Upper lobe of left lung (tissue), 6 donors: ENCODE data around the gene CDKN3. TPM values are rescaled to one million over a fixed set of nuclear protein-coding genes. Genes with fewer than 3 reads are reported as not detected.
"Not testable (repeated sequence)": the region's sequence is repeated elsewhere in the genome, so short reads cannot be mapped to it uniquely, and the experiment has no call there.

ENCODE experiments used
- ATAC-seq, 2 donors: fragments of 200-7000 bp; cut with Tn5 transposase; one replicate each; pipeline ENCODE4 v1.9.1; 2022; ENCODE audit warnings: mild to moderate bottlenecking in 2 of 2, moderate library complexity in 2 of 2; ENCODE audit not compliant: low FRiP score in 2 of 2
- DNase-seq, 2 donors: peaks; one replicate each; pipeline ENCODE4 v3.0.0-alpha.2; 2019 to 2020
- H3K27ac ChIP-seq, 4 donors: fragments of 200-600 bp; sonication (generic); one replicate each; pipeline ENCODE4 v1.5.1; 2016 to 2019
- H3K27me3 ChIP-seq, 4 donors: fragments of 200-600 bp; sonication (generic); one replicate each; pipeline ENCODE4 v1.5.1; 2017 to 2019
- H3K36me3 ChIP-seq, 4 donors: fragments of 200-600 bp; sonication (generic); one replicate each; pipeline ENCODE4 v1.5.1; 2016 to 2019
- H3K4me1 ChIP-seq, 4 donors: fragments of 200-600 bp; sonication (generic); one replicate each; pipeline ENCODE4 v1.5.1; 2018 to 2019
- H3K4me3 ChIP-seq, 4 donors: fragments of 200-600 bp; sonication (generic); one replicate each; pipeline ENCODE4 v1.5.1; 2017 to 2019; ENCODE audit warnings: mild to moderate bottlenecking in 2 of 4, moderate library complexity in 1 of 4
- H3K9me3 ChIP-seq, 4 donors: fragments of 200-600 bp; sonication (generic); one replicate each; pipeline ENCODE4 v1.5.1; 2018 to 2019
- EP300 ChIP-seq, 4 donors: sonication (generic); formaldehyde crosslinking; IDR thresholded peaks; one replicate each; pipeline ENCODE4 v1.5.1; 2017; ENCODE audit warnings: antibody characterized with exemption in 4 of 4, control low read depth in 2 of 4
- POLR2A ChIP-seq, 4 donors: fragments of 450-650 bp; IDR thresholded peaks; one replicate each; pipeline ENCODE4 v1.5.1; 2016 to 2017; ENCODE audit warnings: antibody characterized with exemption in 4 of 4, mild to moderate bottlenecking in 2 of 4
- POLR2AphosphoS5 ChIP-seq, 2 donors: sonication (generic); formaldehyde crosslinking; IDR thresholded peaks; one replicate each; pipeline ENCODE4 v1.5.1; 2017; ENCODE audit warnings: antibody characterized with exemption in 2 of 2
- WGBS, 2 donors: methylation state at CpG; one replicate each; pipeline ENCODE4 v1.1.5; 2017 to 2018; 5-methylcytosine and 5-hydroxymethylcytosine counted together
- total RNA-seq, 6 donors: library from RNA; depleted of rRNA in 4 of 6; stranded (reverse); fragments of >200 nt in 4 of 6; gene quantifications; one replicate each; pipeline versions ENCODE4 v1.1.0 to v1.2.1, GENCODE V29; 2016 to 2021
- TF ChIP-seq, protein P1 (sequence below), 6 experiments: fragments of 450-650 bp in 4 of 6; fragments of 200-600 bp in 2 of 6; sonication (generic) in 2 of 6; IDR thresholded peaks; one replicate each; pipeline ENCODE4 v1.5.1; 2016 to 2019; ENCODE audit warnings: antibody characterized with exemption in 6 of 6
- donor health status: DM: no; HTN: no; CAD: no; lungs with moderate emphysema.
- donor health status: DM: no; HTN: yes; CAD: no; lungs with severe emphysema.

Gene CDKN3
- total RNA-seq, 6 donors from 2014 or later = 1.7 to 3.6 (median 3.1) TPM; not detected in 2

DNA sequence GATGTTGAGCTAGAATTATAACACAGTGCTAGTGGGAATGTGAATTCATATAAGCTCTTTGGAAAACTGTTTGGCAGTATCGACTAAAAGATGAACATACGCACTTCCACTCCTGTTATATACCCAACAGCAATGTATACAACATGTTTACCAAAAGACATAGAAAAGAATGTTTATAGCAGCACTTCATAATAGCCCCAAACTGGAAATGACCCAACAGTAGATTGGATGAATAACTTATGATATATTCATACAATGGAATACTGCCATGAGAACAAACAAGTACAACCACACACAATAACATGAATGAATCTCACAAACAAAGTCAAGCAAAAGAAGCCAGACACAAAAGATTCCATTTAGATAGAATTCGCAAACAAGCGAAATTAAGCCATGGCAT lies 28.5 kb upstream of the CDKN3 start:
- Histone ChIP-seq H3K4me3 (no peak overlapping the region), H3K4me1 (peaks cover 10 to 34% (median 12%) of the 10 kb centered on the region in 4 donors), H3K27me3 (no peaks in the 10 kb centered on the region), H3K27ac (no peak overlapping the region), H3K36me3 (no peaks in the 10 kb centered on the region), H3K9me3 (no peaks in the 10 kb centered on the region)
- no peak for TF ChIP-seq POLR2A (IDR thresholded peaks at IDR 0.05)
- TF ChIP-seq, protein P1, sequence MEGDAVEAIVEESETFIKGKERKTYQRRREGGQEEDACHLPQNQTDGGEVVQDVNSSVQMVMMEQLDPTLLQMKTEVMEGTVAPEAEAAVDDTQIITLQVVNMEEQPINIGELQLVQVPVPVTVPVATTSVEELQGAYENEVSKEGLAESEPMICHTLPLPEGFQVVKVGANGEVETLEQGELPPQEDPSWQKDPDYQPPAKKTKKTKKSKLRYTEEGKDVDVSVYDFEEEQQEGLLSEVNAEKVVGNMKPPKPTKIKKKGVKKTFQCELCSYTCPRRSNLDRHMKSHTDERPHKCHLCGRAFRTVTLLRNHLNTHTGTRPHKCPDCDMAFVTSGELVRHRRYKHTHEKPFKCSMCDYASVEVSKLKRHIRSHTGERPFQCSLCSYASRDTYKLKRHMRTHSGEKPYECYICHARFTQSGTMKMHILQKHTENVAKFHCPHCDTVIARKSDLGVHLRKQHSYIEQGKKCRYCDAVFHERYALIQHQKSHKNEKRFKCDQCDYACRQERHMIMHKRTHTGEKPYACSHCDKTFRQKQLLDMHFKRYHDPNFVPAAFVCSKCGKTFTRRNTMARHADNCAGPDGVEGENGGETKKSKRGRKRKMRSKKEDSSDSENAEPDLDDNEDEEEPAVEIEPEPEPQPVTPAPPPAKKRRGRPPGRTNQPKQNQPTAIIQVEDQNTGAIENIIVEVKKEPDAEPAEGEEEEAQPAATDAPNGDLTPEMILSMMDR (IDR thresholded peaks at IDR 0.05) = no peak
- no peak for TF ChIP-seq EP300 (IDR thresholded peaks at IDR 0.05)
- TF ChIP-seq POLR2AphosphoS5 (IDR thresholded peaks at IDR 0.05) = no peak
- DNase-seq (no peak), ATAC-seq (no peak)
- WGBS, 2 donors = 62 to 92% methylated on average over 4 of the region's 4 CpGs

DNA sequence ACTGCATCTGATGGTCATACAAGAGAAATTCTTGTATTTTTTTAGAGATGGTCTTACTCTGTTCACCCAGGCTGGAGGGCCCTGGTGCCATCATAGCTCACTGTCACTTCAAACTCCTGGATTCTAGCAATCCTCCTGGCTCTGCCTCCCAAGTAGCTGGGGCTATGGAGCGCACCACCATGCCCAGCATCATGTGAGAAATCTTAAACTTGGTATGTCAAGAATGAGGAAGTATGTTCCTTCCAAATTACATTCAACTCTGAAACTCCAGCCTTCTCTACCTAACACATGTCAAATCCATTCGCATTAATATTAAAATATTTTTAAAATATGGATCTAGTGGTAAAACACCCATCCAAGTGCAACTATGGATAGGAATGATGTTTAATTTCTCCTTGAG lies 27.5 kb upstream of the CDKN3 start:
- no peak for ATAC-seq
- no peak for DNase-seq
- TF ChIP-seq EP300 (IDR thresholded peaks at IDR 0.05) (no peak), POLR2AphosphoS5 (IDR thresholded peaks at IDR 0.05) (no peak)
- no peaks in the 10 kb centered on the region for H3K9me3 ChIP-seq
- H3K36me3 ChIP-seq = no peaks in the 10 kb centered on the region
- 83 to 84% methylated on average over 2 of the region's 2 CpGs for WGBS, 2 donors
- no peaks in the 10 kb centered on the region for H3K27me3 ChIP-seq
- H3K27ac ChIP-seq = no peak overlapping the region
- H3K4me3 ChIP-seq = no peak overlapping the region
- peaks cover 9 to 27% (median 12%) of the 10 kb centered on the region in 4 donors for H3K4me1 ChIP-seq

DNA sequence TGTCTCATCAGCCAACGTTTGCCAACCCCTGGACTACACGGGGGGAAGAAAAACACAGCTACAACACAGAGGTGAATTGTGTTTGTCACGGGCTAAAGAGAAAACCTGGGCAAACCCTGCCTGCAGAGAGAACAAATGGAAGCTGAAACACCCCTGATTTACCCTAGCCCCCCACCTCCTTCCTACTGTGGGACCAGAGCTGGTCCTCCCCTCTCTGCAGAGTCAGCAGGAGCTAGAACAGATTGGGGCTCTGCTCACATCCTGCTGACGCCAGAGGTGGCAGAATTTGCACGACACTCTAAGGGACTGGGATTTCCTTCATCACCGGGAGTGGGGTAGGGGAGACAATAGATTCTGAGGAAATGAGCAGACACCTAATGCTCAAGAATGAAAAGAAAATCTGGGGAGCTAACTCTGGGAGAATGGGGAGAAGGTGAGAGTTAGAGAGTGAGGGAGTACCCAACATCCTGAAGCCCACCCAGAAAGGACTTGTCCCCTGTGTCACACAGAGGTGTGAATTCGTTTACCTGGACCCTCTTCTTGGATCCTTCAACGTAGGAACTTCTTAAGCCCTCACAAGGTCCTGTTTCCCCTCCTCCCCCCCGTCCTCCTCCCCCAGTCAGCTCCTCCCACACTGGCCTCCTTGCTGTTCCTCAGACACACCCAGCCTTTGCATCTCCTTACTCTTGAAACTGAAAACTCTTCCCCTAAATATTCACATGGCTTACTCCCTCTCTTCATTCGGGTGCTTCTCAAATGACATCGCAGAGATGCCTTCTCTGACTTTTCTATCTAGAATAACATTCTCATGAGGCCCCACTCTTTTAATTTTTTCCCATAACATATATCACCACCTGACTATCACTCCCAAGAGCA lies 26.2 kb upstream of the CDKN3 start:
- peaks cover 5 to 18% (median 8%) of the 10 kb centered on the region in 4 donors for H3K4me1 ChIP-seq
- no peaks in the 10 kb centered on the region for H3K36me3 ChIP-seq
- no peak for ATAC-seq
- H3K9me3 ChIP-seq = no peaks in the 10 kb centered on the region
- no peaks in the 10 kb centered on the region for H3K27me3 ChIP-seq
- no peak overlapping the region for H3K27ac ChIP-seq
- WGBS, 2 donors = 69 to 75% methylated on average over 11 of the region's 11 CpGs
- DNase-seq = no peak
- TF ChIP-seq EP300 (IDR thresholded peaks at IDR 0.05) (no peak), POLR2AphosphoS5 (IDR thresholded peaks at IDR 0.05) (no peak), POLR2A (IDR thresholded peaks at IDR 0.05) (no peak)
- TF ChIP-seq, protein P1 (IDR thresholded peaks at IDR 0.05) = no peak
- H3K4me3 ChIP-seq = no peak overlapping the region

DNA sequence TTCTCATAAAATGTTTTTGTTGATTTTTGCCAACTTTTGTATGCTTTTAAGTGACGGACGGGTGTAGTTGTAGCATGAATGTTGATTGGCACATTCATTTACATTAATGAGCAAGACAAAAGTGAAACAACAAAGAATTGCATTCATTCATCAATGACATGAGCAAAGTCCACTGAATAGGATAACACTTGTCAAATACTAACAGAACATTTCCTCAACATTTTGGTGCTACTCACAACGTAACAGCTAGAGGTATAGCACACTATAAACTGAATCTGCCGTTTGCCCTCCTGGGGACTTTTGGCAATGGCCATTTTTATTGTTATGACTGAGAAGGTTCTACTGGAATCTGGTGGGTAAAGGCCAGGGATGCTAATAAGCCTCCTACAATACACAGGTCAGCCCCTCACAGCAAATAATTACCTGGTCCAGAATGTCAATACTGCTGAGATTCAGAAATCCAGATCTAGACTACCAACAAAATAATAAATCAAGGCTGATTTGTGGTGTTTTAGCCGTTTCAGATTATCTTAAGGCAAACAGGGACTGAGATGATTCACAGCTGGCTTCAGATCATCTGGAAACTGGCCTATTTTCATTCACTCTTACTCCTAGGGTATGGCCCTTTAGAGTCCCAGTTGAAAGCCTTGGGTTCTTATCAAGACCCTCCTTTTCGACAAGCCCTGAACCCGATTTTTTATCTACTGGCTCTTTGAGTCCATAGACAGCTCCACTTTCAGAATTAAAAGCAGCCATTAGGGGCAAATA lies 22.5 kb upstream of the CDKN3 start:
- no peaks in the 10 kb centered on the region for H3K36me3 ChIP-seq
- ATAC-seq = peak in 1 of 2 donors; percentile 51
- no peak for DNase-seq
- H3K27me3 ChIP-seq = no peaks in the 10 kb centered on the region
- TF ChIP-seq POLR2A (IDR thresholded peaks at IDR 0.05) = no peak
- TF ChIP-seq, protein P1 (IDR thresholded peaks at IDR 0.05) = no peak
- no peak for TF ChIP-seq EP300 (IDR thresholded peaks at IDR 0.05)
- TF ChIP-seq POLR2AphosphoS5 (IDR thresholded peaks at IDR 0.05) = no peak
- 64 to 79% methylated on average over 7 of the region's 7 CpGs for WGBS, 2 donors
- no peaks in the 10 kb centered on the region for H3K4me1 ChIP-seq
- no peaks in the 10 kb centered on the region for H3K9me3 ChIP-seq
- H3K27ac ChIP-seq = no peak overlapping the region
- H3K4me3 ChIP-seq = no peak overlapping the region

DNA sequence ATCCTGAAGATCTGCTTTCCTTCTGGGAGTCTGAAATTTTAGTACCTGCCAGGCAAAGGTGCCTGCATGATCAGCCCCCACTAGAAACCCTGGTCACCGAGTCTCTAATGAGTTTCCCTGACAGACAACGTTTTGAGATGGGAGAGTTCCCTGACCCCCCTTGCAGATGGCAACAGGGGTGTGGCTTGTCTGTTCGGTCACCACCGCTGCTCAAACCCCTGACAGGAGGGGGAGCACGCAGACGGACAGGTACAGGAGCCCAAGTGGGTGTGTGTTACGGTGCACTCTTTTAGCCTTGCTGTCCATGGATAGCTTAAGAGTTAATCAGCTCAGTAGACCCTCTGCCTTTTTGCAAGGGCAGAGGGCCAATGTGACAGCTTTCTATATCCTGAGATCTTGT lies 19.3 kb upstream of the CDKN3 start:
- no peak for DNase-seq

DNA sequence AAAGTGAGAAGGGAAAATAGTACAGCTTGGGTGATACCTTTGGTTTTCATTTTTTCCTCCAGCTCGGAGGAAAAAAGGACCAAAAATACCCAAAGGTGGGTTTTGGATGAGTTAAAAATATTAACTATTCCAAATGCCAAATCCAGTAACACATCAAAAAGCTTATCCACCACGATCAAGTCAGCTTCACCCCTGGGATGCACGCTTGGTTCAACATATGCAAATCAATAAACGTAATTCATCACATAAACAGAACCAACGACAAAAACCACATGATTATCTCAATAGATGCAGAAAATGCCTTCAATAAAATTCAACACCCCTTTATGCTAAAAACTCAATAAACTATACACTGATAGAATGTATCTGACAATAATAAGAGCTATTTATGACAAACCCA lies 17.9 kb upstream of the CDKN3 start:
- DNase-seq, H3K36me3 ChIP-seq, H3K4me1 ChIP-seq, H3K4me3 ChIP-seq, H3K9me3 ChIP-seq, H3K27ac ChIP-seq, ATAC-seq, H3K27me3 ChIP-seq: not testable (repeated sequence)
- 80 to 85% methylated on average over 5 of the region's 5 CpGs for WGBS, 2 donors

More for the DNA sequence above, 19.3 kb upstream of the CDKN3 start:
- Histone ChIP-seq H3K36me3 (no peaks in the 10 kb centered on the region), H3K4me1 (no peaks in the 10 kb centered on the region), H3K9me3 (no peaks in the 10 kb centered on the region), H3K27ac (no peak overlapping the region), H3K4me3 (no peak overlapping the region), H3K27me3 (no peaks in the 10 kb centered on the region)
- peak in 1 of 2 donors; percentile 19 for ATAC-seq
- no peak for TF ChIP-seq POLR2A (IDR thresholded peaks at IDR 0.05)
- TF ChIP-seq POLR2AphosphoS5 (IDR thresholded peaks at IDR 0.05) = no peak
- TF ChIP-seq EP300 (IDR thresholded peaks at IDR 0.05) = no peak
- WGBS, 2 donors = 70 to 83% methylated on average over 5 to 7 of the region's 7 CpGs

DNA sequence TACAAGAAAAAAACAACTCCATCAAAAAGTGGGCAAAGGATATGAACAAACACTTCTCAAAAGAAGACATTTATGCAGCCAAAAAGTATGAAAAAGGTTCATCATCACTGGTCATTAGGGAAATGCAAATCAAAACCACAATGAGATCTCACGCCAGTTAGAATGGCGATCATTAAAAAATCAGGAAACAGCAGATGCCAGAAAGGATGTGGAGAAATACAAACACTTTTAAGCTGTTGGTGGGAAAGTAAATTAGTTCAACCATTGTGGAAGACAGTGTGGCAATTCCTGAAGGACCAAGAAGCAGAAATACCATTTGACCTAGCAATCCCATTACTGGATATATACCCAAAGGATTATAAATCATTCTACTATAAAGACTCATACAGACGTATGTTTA lies 16.2 kb upstream of the CDKN3 start:
- H3K9me3 ChIP-seq, H3K27me3 ChIP-seq, H3K4me1 ChIP-seq, H3K27ac ChIP-seq, DNase-seq, H3K36me3 ChIP-seq, H3K4me3 ChIP-seq, ATAC-seq: not testable (repeated sequence)
- 51 to 53% methylated on average over 3 of the region's 3 CpGs for WGBS, 2 donors
